SK-N-SH treated with all-trans-retinoic acid at 6 μM for 48 hours (cell line): ENCODE results near the gene RGL1.

ENCODE experiments used
- ATAC-seq: fragments of 200-7000 bp; cut with Tn5 transposase; 3 replicates; pipeline ENCODE4 v1.9.1; 2020; ENCODE audit warnings: mild to moderate bottlenecking, moderate library complexity
- BACH2 ChIP-seq: fragments of 250-450 bp; sonication (Bioruptor Pico); IDR thresholded peaks from 2 replicates; pipeline ENCODE4 v1.9.0; 2021; ENCODE audit warnings: mild to moderate bottlenecking, borderline replicate concordance
- CREB5 ChIP-seq: fragments of 250-450 bp; sonication (Bioruptor Pico); IDR thresholded peaks from 2 replicates; pipeline ENCODE4 v1.5.1; 2020; ENCODE audit warnings: low read depth, mild to moderate bottlenecking, moderate library complexity
- CSRNP3 ChIP-seq: fragments of 250-450 bp; sonication (Bioruptor Pico); IDR thresholded peaks from 2 replicates; pipeline ENCODE4 v1.5.1; 2021; ENCODE audit warnings: mild to moderate bottlenecking, moderate library complexity
- ESRRG ChIP-seq: fragments of 250-450 bp; sonication (Bioruptor Pico); IDR thresholded peaks from 2 replicates; pipeline ENCODE4 v1.6.1; 2021; ENCODE audit warnings: mild to moderate bottlenecking
- GLIS3 ChIP-seq: fragments of 250-450 bp; sonication (Bioruptor Pico); IDR thresholded peaks from 2 replicates; pipeline ENCODE4 v1.5.0; 2020; ENCODE audit warnings: mild to moderate bottlenecking, moderate library complexity
- ISL1 ChIP-seq: fragments of 250-450 bp; sonication (Bioruptor Pico); IDR thresholded peaks from 2 replicates; pipeline ENCODE4 v2.1.2; 2022; ENCODE audit warnings: mild to moderate bottlenecking, moderate library complexity
- OSR1 ChIP-seq: fragments of 250-450 bp; sonication (Bioruptor Pico); IDR thresholded peaks from 2 replicates; pipeline ENCODE4 v1.8.0; 2022; ENCODE audit warnings: moderate library complexity, mild to moderate bottlenecking, inconsistent platforms
- POU6F1 ChIP-seq: fragments of 250-450 bp; sonication (Bioruptor Pico); IDR thresholded peaks from 2 replicates; pipeline ENCODE4 v1.8.0; 2021; ENCODE audit warnings: low read depth, mild to moderate bottlenecking, moderate library complexity, borderline replicate concordance
- PPARA ChIP-seq: fragments of 250-450 bp; sonication (Bioruptor Pico); IDR thresholded peaks from 2 replicates; pipeline ENCODE4 v1.5.0; 2020; ENCODE audit warnings: mild to moderate bottlenecking, borderline replicate concordance
- RARB ChIP-seq: fragments of 250-450 bp; sonication (Bioruptor Pico); IDR thresholded peaks from 2 replicates; pipeline ENCODE4 v1.8.0; 2021; ENCODE audit warnings: mild to moderate bottlenecking, moderate library complexity
- SNAI2 ChIP-seq: fragments of 250-450 bp; sonication (Bioruptor Pico); IDR thresholded peaks from 2 replicates; pipeline ENCODE4 v1.5.0; 2020; ENCODE audit warnings: mild to moderate bottlenecking, moderate library complexity
- TCF4 ChIP-seq: fragments of 250-450 bp; sonication (Bioruptor Pico); IDR thresholded peaks from 2 replicates; pipeline ENCODE4 v1.8.0; 2021; ENCODE audit warnings: mild to moderate bottlenecking, moderate library complexity, borderline replicate concordance
- TOX ChIP-seq: fragments of 250-450 bp; sonication (Bioruptor Pico); IDR thresholded peaks from 2 replicates; pipeline ENCODE4 v1.8.0; 2021; ENCODE audit warnings: mild to moderate bottlenecking, moderate library complexity, borderline replicate concordance
- ZC3H10 ChIP-seq: fragments of 250-450 bp; sonication (Bioruptor Pico); IDR thresholded peaks from 2 replicates; pipeline ENCODE4 v1.5.1; 2021; ENCODE audit warnings: mild to moderate bottlenecking, moderate library complexity
- ZFP3 ChIP-seq: fragments of 250-450 bp; sonication (Bioruptor Pico); IDR thresholded peaks from 2 replicates; pipeline ENCODE4 v1.5.0; 2020; ENCODE audit warnings: mild to moderate bottlenecking, moderate library complexity
- ZFP30 ChIP-seq: fragments of 450-650 bp; formaldehyde crosslinking; IDR thresholded peaks from 2 replicates; pipeline ENCODE4 v1.5.0; 2022; ENCODE audit warnings: mild to moderate bottlenecking, moderate library complexity
- ZNF565 ChIP-seq: fragments of 450-650 bp; formaldehyde crosslinking; conservative IDR thresholded peaks from 2 replicates; pipeline ENCODE4 v1.5.0; 2020; ENCODE audit warnings: low read depth, mild to moderate bottlenecking, moderate library complexity
- ZNF70 ChIP-seq: fragments of 450-650 bp; formaldehyde crosslinking; IDR thresholded peaks from 2 replicates; pipeline ENCODE4 v1.5.0; 2020; ENCODE audit warnings: mild to moderate bottlenecking, moderate library complexity
- ZNF8 ChIP-seq: fragments of 450-650 bp; formaldehyde crosslinking; IDR thresholded peaks from 2 replicates; pipeline ENCODE4 v1.5.0; 2020; ENCODE audit warnings: mild to moderate bottlenecking, moderate library complexity
- TF ChIP-seq, protein P1 (sequence below): fragments of 250-450 bp; sonication (Bioruptor Pico); IDR thresholded peaks from 2 replicates; pipeline ENCODE4 v1.5.0; 2020; ENCODE audit warnings: mild to moderate bottlenecking, moderate library complexity
- TF ChIP-seq, protein P2 (sequence below): fragments of 250-450 bp; sonication (Bioruptor Pico); IDR thresholded peaks from 2 replicates; pipeline ENCODE4 v1.8.0; 2020; ENCODE audit warnings: mild to moderate bottlenecking, moderate library complexity, borderline replicate concordance

The RGL1 gene

DNA sequence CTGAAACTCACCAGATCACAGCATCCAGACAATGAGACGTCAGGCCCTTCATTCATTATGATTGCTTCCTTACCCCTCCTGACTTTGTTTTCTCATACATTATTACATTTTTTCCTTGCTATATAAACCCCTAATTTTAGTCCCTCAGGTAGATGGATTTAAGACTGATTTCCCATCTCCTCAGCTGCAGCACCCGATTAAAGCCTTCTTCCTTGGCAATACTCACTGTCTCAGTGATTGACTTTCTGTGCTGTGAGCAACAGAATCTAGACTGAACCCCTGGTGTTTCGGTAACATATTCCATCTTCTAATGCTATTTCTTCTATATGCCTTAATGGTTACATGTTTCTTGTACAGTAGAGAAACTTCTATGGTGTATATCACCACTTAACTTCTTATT lies 30.0 kb upstream of the RGL1 start:
- TF ChIP-seq ZC3H10 (CRISPR knock-in tag), result no peak
- no peak for TF ChIP-seq OSR1 (CRISPR knock-in tag)
- TF ChIP-seq SNAI2 (CRISPR knock-in tag), result no peak
- TF ChIP-seq ZNF8 (CRISPR knock-in tag), result no peak
- no peak for TF ChIP-seq ISL1 (CRISPR knock-in tag)
- TF ChIP-seq TCF4 (CRISPR knock-in tag), result no peak
- no peak for TF ChIP-seq ZFP3 (CRISPR knock-in tag)
- no peak for TF ChIP-seq RARB (CRISPR knock-in tag)
- TF ChIP-seq ZFP30 (CRISPR knock-in tag), result no peak
- TF ChIP-seq BACH2, result no peak
- TF ChIP-seq GLIS3 (CRISPR knock-in tag), result no peak
- no peak for TF ChIP-seq PPARA
- ATAC-seq, result no peak

DNA sequence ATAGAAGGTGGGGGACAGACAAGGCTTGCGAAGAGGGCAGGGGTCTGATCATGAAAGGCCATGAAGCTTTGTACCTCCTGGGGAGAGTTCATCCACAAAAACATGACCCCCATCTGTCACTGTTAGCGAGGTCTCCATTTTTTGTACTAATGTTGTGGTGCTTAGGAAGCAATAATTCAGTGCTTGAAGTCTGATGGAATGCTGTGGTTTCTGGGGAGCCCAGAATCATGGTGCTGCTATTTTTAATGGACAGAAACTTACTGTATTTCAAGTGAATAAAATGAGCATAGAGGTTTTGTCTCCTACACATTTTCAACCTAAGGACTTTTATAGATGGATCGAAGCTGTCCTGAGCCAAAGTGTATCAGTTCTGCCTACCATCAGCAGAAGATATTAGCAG lies 28.2 kb upstream of the RGL1 start:
- TF ChIP-seq ZFP3 (CRISPR knock-in tag), result no peak
- no peak for TF ChIP-seq POU6F1 (CRISPR knock-in tag)
- TF ChIP-seq BACH2, result no peak
- no peak for TF ChIP-seq TOX (CRISPR knock-in tag)
- no peak for TF ChIP-seq ISL1 (CRISPR knock-in tag)
- TF ChIP-seq SNAI2 (CRISPR knock-in tag), result no peak
- no peak for TF ChIP-seq GLIS3 (CRISPR knock-in tag)
- no peak for TF ChIP-seq CSRNP3 (CRISPR knock-in tag)
- TF ChIP-seq ZNF70 (CRISPR knock-in tag), result no peak
- TF ChIP-seq OSR1 (CRISPR knock-in tag), result no peak
- no peak for TF ChIP-seq CREB5
- TF ChIP-seq, protein P1, sequence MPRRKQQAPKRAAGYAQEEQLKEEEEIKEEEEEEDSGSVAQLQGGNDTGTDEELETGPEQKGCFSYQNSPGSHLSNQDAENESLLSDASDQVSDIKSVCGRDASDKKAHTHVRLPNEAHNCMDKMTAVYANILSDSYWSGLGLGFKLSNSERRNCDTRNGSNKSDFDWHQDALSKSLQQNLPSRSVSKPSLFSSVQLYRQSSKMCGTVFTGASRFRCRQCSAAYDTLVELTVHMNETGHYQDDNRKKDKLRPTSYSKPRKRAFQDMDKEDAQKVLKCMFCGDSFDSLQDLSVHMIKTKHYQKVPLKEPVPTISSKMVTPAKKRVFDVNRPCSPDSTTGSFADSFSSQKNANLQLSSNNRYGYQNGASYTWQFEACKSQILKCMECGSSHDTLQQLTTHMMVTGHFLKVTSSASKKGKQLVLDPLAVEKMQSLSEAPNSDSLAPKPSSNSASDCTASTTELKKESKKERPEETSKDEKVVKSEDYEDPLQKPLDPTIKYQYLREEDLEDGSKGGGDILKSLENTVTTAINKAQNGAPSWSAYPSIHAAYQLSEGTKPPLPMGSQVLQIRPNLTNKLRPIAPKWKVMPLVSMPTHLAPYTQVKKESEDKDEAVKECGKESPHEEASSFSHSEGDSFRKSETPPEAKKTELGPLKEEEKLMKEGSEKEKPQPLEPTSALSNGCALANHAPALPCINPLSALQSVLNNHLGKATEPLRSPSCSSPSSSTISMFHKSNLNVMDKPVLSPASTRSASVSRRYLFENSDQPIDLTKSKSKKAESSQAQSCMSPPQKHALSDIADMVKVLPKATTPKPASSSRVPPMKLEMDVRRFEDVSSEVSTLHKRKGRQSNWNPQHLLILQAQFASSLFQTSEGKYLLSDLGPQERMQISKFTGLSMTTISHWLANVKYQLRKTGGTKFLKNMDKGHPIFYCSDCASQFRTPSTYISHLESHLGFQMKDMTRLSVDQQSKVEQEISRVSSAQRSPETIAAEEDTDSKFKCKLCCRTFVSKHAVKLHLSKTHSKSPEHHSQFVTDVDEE (CRISPR knock-in tag), result no peak
- TF ChIP-seq ZC3H10 (CRISPR knock-in tag), result no peak
- TF ChIP-seq ZNF565 (CRISPR knock-in tag), result no peak
- no peak for TF ChIP-seq TCF4 (CRISPR knock-in tag)
- no peak for TF ChIP-seq RARB (CRISPR knock-in tag)
- TF ChIP-seq, protein P2, sequence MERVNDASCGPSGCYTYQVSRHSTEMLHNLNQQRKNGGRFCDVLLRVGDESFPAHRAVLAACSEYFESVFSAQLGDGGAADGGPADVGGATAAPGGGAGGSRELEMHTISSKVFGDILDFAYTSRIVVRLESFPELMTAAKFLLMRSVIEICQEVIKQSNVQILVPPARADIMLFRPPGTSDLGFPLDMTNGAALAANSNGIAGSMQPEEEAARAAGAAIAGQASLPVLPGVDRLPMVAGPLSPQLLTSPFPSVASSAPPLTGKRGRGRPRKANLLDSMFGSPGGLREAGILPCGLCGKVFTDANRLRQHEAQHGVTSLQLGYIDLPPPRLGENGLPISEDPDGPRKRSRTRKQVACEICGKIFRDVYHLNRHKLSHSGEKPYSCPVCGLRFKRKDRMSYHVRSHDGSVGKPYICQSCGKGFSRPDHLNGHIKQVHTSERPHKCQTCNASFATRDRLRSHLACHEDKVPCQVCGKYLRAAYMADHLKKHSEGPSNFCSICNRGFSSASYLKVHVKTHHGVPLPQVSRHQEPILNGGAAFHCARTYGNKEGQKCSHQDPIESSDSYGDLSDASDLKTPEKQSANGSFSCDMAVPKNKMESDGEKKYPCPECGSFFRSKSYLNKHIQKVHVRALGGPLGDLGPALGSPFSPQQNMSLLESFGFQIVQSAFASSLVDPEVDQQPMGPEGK (CRISPR knock-in tag), result no peak
- TF ChIP-seq ZFP30 (CRISPR knock-in tag), result no peak
- TF ChIP-seq, all 23 proteins: peak for 0
- ATAC-seq, result no peak

- no peak for ATAC-seq
- TF ChIP-seq, protein P2 (CRISPR knock-in tag), result no peak
- TF ChIP-seq CREB5 (no peak), ESRRG (CRISPR knock-in tag) (no peak), OSR1 (CRISPR knock-in tag) (no peak), TCF4 (CRISPR knock-in tag) (no peak), ZNF8 (CRISPR knock-in tag) (no peak)
- TF ChIP-seq, protein P1 (CRISPR knock-in tag), result no peak
These were observed 27.6 kb upstream of the RGL1 start for GRCh38 chr1:183777328-183777727.
